GM19043 (cell line): ENCODE measurements around the gene PTPA.
"Not testable (repeated sequence)": the region's sequence is repeated elsewhere in the genome, so short reads cannot be mapped to it uniquely, and the experiment has no call there.

Experiments
- ATAC-seq: cut with Tn5 transposase; IDR thresholded peaks from one replicate; pipeline ENCODE4 v1.9.1; 2021; ENCODE audit warnings: low read depth; ENCODE audit not compliant: unreplicated experiment

Gene PTPA

DNA sequence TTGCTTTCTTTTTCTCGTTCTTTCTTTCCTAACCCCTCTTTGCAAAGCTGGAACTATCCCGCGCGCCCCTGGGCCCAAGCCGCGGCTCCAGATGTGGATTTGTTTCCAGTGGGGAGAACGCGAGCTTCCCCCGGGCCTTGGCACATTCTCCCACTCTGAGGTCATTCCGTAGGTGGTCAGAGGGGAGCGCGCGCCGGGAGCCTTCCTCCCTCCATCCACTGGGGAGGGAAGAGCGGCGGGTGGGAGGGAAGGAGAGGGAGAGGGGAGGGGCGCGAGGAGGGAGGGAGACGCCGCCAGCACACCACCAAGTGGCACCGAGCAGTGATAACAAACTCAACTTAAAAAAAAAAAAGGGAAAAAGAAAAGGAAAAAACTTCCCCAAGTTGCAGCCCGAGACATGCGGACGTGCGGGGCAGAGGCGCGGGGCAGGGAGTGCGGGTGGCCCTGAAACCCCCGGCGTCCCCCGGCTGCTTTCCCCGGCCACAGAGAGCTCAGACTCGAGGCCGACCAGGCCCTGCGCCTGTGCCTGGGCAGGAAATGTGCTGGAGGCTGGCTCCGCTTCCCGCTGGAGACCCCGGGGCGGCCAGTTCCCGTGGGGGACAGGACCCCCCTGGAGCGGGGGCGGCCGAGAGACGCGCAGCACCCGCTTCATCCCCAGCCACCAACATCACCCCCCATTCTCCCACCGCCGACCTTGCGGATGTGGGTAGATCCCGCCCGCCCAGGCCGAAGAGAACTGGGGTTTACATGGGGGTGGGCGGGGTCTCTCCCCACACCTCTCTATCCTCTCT lies 63.7 kb downstream of the PTPA start:
- ATAC-seq: no peak

DNA sequence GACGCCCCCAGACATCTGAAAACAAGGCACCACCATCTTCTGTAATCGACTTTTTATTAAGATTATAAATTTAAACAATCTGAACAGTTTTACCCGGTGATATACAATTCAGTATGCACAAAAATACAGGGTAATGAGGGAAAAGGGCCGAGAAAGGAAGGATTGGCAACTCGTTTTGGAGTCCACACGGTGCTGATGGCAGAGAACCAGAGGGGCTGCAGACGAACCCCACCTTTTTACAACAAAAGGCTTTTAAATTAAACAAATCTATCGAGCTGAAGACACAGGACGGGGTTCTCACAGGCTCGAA lies 64.3 kb downstream of the PTPA start:
- ATAC-seq: no peak

DNA sequence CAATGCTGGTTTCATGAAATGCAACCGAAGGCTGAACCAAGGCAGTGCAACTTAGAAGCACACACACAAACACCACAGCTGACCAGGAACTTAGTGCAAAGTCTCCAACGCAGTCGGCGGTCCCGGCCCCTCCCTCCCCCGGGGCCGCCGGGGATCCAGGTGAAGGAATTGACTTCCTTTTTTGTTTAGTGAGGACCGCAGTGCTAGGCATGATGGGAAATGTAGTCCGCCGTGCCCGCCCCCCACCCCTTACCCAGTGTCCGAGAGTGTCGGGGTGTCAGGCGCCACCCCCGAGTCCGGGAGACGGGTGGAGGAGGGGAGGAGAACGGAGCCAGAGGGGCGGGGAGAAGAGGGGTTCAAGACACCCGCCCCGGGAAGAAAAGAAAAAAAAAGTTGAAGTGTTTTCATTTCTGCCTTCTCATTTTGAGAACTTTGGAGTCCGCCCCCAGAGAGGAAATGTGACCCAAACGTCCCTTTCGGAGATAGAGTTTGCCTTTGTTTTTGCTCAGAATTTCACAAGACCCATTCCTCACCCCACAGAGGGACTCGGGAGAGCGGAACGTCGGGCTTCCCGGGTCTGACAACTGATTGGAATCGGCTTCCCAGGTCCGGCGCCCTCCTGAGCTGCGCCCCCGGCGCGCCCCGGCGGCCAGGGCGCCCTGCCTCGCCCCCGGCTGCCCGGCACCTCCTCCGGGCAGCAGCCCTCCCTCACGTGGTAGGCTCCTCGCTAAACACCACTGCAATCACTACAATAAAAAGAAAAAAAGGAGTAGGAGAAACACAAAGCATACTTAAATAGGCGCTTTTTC lies 64.8 kb downstream of the PTPA start:
- ATAC-seq: no peak

DNA sequence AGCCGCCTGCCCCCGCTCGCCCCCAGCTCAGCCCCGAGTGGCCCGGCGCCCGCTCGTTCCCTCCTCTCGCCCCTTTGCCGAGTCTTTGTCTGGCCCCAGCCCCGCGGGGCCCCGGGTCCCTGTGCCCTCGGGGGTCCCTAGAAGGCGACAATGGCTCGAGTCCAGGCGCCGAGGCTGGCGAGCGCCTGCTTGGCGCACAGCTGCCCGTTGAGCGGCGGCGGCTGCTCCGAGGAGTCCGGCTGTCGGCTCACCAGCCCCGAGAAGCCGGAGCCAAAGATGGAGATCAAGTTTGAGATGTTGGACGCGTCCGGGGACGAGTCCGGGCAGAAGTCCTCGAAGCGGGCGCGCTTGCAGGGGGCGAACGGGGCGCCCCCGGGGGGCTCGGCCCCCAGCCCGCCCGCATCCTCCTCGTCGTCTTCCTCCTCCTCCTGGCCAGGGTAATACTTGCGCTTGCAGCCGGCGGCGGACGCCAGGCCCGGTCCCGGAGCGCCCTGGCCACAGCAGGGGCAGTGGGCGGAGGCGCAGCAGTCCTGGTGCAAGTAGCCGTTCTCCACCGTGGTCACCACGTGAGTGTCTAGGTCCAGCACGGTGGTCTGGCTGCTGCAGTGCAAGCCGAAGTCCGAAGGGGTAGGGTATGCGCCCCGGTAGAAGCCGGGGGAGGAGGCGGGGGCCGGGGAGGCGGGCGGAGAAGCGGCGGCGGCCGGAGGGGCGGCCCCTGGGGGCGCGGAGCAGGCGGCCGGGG lies 65.7 kb downstream of the PTPA start:
- ATAC-seq: no peak

DNA sequence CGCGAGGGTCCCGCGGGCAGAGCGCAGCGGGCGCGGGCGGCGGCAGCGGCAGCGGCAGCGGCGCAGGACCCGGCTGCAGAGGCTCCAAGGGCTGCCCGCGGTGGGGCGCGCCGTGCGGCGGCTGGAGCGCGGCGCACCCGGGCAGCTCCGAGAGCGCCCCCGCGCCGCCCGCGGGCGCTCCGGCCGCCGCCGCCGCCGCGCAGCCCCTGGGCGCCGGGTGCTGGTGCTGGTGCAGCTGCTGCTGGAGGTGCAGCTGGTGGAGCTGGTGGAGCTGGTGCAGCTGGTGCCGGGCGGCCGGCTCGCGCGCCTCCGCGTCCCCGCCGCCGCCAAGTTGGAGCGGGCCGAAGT lies 66.2 kb downstream of the PTPA start:
- no peak for ATAC-seq

DNA sequence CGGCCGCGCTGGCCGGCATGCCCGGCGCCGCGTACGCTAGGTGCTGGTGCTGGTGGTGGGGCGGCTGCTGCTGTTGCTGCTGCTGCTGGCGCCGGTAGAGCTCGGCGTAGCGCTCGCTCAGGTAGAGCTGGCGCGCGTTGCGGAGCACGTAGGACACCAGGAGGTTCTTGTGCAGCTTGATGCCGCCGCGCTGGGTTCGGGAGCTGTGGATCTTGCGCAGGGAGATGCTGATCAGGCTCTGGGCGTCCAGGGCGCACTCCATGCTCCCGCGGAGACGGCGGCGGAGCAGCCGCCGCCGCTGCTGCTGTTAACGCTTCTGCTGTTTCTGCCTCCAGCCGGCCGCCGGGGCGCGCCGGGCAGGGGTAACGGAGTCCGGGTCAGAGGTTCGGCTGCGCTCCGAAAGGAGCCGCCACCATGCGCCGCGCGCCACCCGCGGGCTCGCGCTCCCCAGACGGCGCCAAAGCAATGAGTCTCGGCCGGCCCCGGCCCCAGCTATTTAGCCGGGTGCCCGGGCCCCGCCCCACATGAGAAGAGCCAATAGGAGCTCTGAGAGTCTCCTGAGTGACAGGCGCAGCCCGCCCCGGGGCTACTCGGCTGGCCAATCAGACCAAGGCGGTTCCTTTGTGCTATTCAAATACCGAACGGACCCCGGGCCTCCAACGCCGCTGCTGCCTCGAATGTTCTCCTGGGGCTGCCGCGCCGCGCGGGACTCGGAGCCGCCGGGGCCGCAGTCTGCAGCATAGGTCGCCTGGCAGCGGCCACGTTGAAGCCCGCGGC lies 66.8 kb downstream of the PTPA start, which contains the start of gene IER5L:
Gene IER5L (minus strand): TSS at position 471 of the 777 bp plus-strand sequence. CDS start 209 bp downstream, at position 262.
- peak; percentile 87 for ATAC-seq

DNA sequence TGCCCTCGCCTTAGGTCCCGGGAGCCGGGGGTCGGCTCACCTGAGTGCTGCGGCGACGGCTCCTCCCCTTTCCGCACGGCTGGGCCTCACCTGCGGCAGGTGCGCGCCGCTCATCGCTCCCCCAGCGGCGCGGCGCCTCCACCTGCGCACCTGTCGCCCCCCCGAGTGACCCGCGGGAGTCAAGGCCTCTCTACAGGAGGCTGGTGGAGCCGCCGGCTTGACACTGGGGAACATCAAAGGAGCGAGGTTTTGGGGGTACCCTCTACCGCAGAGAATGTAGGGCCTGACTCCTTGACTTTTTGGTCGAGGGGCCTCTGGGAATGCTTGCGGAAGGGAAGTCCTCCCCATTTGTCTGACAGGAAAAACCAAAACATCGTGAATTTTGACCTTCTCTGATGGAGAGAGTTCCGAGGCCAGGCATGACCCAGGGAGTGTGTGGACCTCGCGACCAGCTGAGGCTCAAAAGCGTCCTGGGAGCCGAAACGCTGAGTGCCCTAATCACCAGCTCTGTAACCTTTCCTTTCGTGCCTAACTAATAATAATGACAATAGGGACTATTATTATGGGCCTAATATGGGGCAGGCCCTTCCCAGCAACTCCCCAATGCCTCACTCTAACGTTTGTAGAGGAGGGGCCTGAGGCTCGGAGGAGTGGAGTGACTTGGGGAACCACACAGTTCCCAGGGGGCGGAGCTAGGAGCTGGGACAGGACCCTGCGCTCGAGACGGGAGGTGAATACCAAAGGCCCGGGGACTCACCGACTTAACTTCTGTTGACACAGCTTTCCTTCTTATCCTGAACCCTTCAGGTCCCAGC lies 67.6 kb downstream of the PTPA start:
- ATAC-seq: no peak

DNA sequence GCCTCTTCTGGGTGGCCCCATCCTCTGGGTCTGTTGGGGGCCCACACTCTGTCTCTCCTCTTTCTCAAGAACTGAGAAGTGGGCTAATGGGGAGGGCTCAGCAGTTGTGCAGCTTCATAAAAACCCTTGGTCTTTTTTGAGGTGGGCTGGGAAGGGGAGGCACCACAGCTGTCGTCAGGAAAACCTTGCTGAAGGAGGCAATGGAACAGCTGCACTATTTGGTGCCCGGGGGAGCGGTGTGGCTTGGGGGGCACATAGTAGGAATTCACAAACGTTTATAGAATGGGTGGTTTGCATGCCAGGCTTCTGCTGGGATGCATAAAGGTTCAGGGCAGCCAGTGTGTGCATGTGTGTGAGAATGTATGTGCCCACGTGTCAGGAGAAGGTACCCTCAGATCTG lies 70.0 kb downstream of the PTPA start:
- ATAC-seq: no peak

DNA sequence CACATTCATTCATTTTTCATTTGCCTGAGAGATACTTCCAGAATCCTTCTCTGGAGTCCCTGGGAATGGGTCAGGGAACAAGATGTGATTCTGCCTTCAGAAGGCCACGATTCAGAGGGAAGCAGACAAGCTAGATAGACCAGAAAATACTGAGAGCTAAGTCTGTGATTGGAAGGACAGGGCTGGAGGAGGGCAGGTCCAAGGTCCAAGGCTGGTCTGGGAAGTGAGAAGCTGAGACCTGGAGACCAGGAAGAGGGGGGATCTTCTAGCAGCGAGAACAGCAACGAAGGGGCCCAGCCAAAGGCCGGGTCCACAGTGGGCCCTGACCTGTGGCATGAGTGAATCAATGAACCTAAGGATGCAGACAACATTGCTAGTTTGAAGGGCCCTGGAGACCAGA lies 70.9 kb downstream of the PTPA start:
- no peak for ATAC-seq

DNA sequence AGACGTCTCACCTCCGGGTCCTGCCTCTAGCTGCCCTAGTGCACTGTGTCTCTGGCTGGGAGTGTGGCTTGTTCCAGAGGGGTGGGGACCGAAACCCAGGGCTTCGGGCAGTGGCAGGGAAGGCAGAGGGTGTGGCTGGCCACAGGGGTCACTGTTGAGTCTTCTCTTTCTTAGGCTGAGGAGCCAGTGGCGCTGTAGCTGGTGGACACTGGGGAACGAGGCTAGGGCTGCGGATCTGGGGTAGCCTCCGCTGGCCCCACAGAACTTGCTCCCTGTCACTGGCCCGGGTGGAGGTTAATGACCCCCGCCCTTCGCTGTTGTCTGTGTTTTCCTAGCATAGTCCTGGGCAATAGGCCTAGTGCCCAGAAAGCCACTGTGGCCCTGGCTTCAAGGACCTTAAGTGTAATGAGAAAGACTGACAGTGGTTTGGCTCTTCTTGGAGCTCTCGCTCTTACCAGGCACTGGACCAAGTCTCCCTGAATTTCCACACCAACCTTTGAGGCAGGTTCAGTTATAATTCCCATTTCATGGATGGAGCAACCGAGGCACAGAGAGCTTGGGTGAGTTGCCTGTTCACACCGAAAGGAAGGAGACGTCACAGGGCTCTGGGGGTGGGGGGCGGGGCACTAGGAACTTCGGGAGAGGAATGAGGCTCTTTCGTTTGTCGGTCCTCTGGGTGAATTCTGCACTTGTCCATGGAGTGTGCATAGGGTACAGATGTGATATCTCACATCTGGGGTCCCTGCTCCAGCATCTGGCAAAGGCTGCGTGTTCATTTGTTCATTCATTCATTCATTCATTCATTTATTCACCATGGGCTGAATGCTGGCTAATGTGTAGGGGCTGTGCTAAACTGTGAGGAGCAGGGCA lies 71.6 kb downstream of the PTPA start:
- no peak for ATAC-seq

DNA sequence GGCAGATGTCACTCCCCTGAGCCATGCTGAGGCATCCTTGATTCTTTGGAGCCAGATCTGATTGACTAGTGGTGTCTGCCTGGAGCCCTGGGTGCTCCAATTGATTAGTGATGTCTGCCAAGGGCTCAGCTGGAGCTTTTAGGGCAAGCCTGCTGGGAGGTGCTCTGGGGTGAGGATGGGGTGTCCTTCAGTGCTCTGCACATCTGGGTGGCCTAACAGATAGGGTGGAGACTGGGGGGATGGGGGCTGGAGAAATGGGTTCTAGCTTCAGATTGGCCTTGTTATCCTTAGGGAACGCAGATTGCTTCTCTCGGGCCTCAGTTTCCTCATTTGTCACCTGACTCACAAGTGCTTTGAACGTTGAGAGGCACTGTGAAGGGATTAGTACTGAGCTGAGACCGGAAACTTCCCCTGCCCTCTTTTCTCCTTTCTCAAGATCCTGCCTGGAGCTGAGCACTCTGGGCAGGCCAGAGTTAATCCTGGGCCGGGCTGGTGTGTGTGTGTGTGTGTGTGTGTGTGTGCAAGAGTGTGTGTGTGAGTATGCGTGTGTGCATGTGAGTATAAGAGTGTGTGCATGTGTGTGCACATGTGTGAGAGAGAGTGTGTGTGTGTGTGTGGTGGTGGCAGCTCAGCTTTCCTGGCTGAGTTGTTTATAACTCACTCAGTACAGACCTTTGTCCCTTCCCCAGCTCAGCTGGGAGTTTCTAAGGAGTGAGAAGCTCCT lies 72.4 kb downstream of the PTPA start:
- ATAC-seq: no peak

DNA sequence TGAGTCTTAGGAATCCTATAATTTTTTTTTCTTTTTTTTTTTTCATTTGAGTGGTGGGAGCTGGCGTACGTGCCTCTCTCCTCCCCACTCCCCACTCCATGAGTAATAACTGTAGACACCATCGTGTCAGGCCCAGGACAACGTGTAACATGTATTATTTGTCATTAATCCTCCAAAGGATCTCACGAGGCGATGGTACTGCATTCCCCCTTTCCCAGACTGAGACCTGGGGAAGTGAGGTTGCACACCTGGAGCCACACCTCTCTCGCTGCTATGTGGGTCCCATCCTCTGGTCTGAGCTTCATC lies 73.0 kb downstream of the PTPA start:
- no peak for ATAC-seq

DNA sequence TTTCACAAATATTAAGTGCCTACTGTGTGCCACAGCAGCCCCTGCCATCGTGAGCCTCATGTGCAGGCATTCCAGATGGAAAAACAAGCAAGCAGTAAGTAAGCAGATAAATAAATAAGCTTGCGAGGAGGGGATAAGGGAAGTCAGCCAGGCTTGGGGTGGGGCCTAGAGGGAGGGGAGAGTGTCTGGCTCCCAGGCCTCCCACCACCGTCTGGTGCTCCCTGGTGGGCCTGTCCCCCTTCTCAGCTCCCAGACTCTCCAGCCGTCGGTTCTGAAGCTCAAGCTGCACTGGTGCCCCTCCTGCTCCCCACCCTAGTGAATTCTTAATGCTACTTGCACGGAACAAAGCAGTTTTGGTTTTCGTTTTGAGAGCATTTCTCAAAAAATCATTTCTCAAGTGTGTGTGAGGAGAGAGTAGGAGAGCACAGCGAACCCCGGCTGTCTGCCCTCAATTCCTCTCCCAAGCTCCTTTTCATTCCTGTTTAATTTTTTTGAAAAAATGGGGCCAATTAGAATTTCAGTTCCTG lies 73.4 kb downstream of the PTPA start:
- no peak for ATAC-seq

DNA sequence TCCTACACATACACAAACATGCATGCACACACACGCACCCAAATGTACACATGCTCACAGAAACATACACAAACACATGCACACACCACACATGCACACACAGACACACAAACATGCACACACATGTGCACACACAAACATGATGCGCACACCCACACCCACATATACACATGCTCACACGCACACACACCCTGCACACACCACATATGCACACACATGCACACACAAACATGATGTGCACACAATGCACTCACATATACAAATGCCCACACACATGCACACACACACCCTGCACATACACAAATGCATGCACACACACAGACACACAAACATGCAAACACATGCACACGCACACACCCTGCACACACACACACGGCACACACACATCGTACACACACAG lies 74.2 kb downstream of the PTPA start:
- no peak for ATAC-seq

DNA sequence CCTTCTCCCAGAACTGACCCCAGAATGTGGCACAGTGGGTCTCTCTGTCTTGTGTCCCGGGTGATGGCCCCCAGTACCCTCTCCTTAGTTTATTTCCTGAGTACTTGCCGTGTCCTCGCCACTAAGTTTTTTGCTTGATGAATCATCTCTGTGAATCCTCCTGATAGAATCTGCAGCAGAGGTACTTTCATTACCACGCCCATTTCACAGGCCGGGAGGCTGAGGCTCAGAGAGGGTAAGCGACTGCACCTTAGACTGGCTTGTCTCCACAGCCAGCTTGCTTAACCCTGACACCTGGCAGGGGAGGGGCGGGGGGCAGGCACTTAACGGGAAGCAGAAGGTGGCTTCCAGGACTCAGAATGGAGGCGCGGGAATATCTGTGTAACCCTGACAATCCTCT lies 74.8 kb downstream of the PTPA start:
- no peak for ATAC-seq

DNA sequence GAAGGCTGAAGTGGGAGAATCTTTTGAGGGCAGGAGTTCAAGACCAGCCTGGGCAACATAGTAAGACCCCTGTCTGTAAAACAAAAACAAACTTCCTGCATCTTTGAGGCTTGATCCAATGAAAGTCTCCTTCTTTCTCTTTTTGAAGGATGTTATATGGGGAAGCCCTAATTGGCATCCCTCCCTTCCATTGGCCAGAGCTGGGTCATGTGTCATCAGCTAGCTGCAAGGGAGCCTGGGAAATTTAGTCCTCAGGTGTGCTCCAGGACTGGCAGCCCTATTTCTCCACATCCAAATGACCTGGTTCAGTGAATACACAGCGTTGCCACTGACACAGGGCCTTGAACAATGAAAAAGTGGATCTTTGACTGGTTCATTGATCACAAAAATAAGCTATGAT lies 75.8 kb downstream of the PTPA start:
- ATAC-seq: no peak

DNA sequence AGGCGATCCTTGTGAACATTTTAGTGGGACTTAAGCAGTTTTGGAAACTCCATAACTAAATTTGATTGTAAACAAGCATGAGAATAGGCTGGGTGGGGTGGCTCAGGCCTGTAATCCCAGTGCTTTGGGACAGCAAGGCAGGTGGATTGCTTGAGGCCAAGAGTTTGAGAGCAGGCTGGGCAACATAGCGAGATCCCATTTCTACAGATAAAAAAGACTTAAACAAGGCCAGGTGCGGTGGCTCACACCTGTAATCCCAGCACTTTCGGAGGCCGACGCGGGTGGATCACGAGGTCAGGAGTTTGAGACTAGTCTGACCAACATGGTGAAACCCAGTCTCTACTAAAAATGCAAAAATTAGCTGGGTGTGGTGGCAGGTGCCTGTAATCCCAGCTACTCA lies 78.8 kb downstream of the PTPA start:
- not testable (repeated sequence) for ATAC-seq

DNA sequence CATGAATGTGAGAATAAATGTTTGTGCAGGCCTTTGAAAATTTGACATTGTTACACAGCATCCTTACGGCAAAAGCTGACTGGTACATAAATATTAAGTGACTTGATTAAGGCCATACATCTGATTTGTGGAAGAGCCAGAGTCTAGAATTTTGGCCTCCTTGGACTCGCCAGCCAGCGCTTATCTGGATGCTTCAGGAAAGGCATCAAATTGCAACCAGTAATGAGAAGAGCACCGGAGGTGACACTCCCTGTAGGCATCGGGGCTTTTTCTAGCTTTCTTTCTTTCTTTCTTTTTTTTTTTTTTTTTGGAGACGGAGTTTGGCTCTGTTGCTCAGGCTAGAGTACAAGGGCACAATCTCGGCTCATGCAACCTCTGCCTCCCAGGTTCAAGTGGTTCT lies 80.0 kb downstream of the PTPA start:
- ATAC-seq: no peak
